ENCODE results near the gene PEA15. TPM values are rescaled to one million over a fixed set of nuclear protein-coding genes. Genes with fewer than 3 reads are reported as not detected.

Gene PEA15
- total and polyA plus RNA-seq, 4 donors: 8.1 to 44.5 (median 11.1) TPM

- Histone ChIP-seq H3K4me3 (ENCODE audit: low read depth in 1 of 3, low read length in 3 of 3) (no peak overlapping the region), H3K27me3 (ENCODE audit: control insufficient read depth in 4 of 4, insufficient read depth in 4 of 4, low read length in 3 of 4) (no peaks in the 10 kb centered on the region), H3K4me1 (ENCODE audit: control insufficient read depth in 4 of 4, insufficient read depth in 4 of 4, low read length in 3 of 4) (peaks cover 0 to 21% (median 5%) of the 10 kb centered on the region in 4 donors), H3K9ac (ENCODE audit: low read depth in 1 of 2, low read length in 2 of 2) (no peak overlapping the region), H3K9me3 (ENCODE audit: control insufficient read depth in 4 of 4, low read length in 3 of 4) (no peaks in the 10 kb centered on the region), H3K27ac (ENCODE audit: low read depth in 1 of 2, low read length in 2 of 2) (no peak overlapping the region), H3K36me3 (ENCODE audit: control insufficient read depth in 4 of 4, insufficient read depth in 3 of 4, low read depth in 1 of 4, low read length in 3 of 4) (peaks cover 11 to 40% (median 28%) of the 10 kb centered on the region in 4 donors)
- TF ChIP-seq RXRA (IDR thresholded peaks at IDR 0.05): no peak
- TF ChIP-seq GABPA (IDR thresholded peaks at IDR 0.05 in 1 of 2, conservative IDR thresholded peaks at IDR 0.05 in 1 of 2): no peak
- no peak for TF ChIP-seq TAF1 (conservative IDR thresholded peaks at IDR 0.05)
- TF ChIP-seq FOXA1 (IDR thresholded peaks at IDR 0.05): no peak
- no peak for TF ChIP-seq MAX (IDR thresholded peaks at IDR 0.05)
- no peak for TF ChIP-seq CTCF (IDR thresholded peaks at IDR 0.05; ENCODE audit: low read depth, low read length, missing input control)
- no peak for TF ChIP-seq ZBTB33 (IDR thresholded peaks at IDR 0.05)
- no peak for TF ChIP-seq JUND (IDR thresholded peaks at IDR 0.05)
- no peak for TF ChIP-seq NR2F2 (IDR thresholded peaks at IDR 0.05)
- no peak for TF ChIP-seq YY1 (IDR thresholded peaks at IDR 0.05)
- no peak for TF ChIP-seq EGR1 (IDR thresholded peaks at IDR 0.05; ENCODE audit: low read depth in 2 of 2)
- no peak for TF ChIP-seq FOXA2 (IDR thresholded peaks at IDR 0.05)
- no peak for TF ChIP-seq SP1 (IDR thresholded peaks at IDR 0.05)
- no peak for TF ChIP-seq HNF4G (IDR thresholded peaks at IDR 0.05)
- no peak for TF ChIP-seq HNF4A (conservative IDR thresholded peaks at IDR 0.05)
- no peak for TF ChIP-seq RAD21 (IDR thresholded peaks at IDR 0.05)
- TF ChIP-seq ATF3 (IDR thresholded peaks at IDR 0.05): no peak
- WGBS: 93% methylated on average over 10 of the region's 10 CpGs
- no peak for DNase-seq (ENCODE audit: low spot score)
These were observed 6.0 kb downstream of the PEA15 start for GRCh38 chr1:160211046-160211790.

- 82% methylated on average over 3 of the region's 3 CpGs for WGBS
- peak; percentile 17 for DNase-seq (ENCODE audit: low spot score)
- Histone ChIP-seq H3K9ac (ENCODE audit: low read depth in 1 of 2, low read length in 2 of 2) (no peak overlapping the region), H3K4me1 (ENCODE audit: control insufficient read depth in 4 of 4, insufficient read depth in 4 of 4, low read length in 3 of 4) (peaks cover 0 to 32% (median 15%) of the 10 kb centered on the region in 4 donors), H3K36me3 (ENCODE audit: control insufficient read depth in 4 of 4, insufficient read depth in 3 of 4, low read depth in 1 of 4, low read length in 3 of 4) (peaks cover 17 to 67% (median 49%) of the 10 kb centered on the region in 4 donors), H3K27me3 (ENCODE audit: control insufficient read depth in 4 of 4, insufficient read depth in 4 of 4, low read length in 3 of 4) (no peaks in the 10 kb centered on the region), H3K4me3 (ENCODE audit: low read depth in 1 of 3, low read length in 3 of 3) (no peak overlapping the region), H3K27ac (ENCODE audit: low read depth in 1 of 2, low read length in 2 of 2) (no peak overlapping the region), H3K9me3 (ENCODE audit: control insufficient read depth in 4 of 4, low read length in 3 of 4) (no peaks in the 10 kb centered on the region)
- TF ChIP-seq HNF4A (conservative IDR thresholded peaks at IDR 0.05): no peak
- TF ChIP-seq RXRA (IDR thresholded peaks at IDR 0.05): no peak
- no peak for TF ChIP-seq JUND (IDR thresholded peaks at IDR 0.05)
- TF ChIP-seq YY1 (IDR thresholded peaks at IDR 0.05): no peak
- no peak for TF ChIP-seq FOXA2 (IDR thresholded peaks at IDR 0.05)
- no peak for TF ChIP-seq REST (IDR thresholded peaks at IDR 0.05)
- TF ChIP-seq CTCF (IDR thresholded peaks at IDR 0.05; ENCODE audit: low read depth, low read length, missing input control): no peak
- TF ChIP-seq RAD21 (IDR thresholded peaks at IDR 0.05): no peak
- no peak for TF ChIP-seq FOXA1 (IDR thresholded peaks at IDR 0.05)
- TF ChIP-seq ATF3 (IDR thresholded peaks at IDR 0.05): no peak
- TF ChIP-seq NR2F2 (IDR thresholded peaks at IDR 0.05): no peak
These were observed 9.4 kb downstream of the PEA15 start for GRCh38 chr1:160214481-160215140.
